ENCODE data around the gene GOT1.

Gene GOT1

DNA sequence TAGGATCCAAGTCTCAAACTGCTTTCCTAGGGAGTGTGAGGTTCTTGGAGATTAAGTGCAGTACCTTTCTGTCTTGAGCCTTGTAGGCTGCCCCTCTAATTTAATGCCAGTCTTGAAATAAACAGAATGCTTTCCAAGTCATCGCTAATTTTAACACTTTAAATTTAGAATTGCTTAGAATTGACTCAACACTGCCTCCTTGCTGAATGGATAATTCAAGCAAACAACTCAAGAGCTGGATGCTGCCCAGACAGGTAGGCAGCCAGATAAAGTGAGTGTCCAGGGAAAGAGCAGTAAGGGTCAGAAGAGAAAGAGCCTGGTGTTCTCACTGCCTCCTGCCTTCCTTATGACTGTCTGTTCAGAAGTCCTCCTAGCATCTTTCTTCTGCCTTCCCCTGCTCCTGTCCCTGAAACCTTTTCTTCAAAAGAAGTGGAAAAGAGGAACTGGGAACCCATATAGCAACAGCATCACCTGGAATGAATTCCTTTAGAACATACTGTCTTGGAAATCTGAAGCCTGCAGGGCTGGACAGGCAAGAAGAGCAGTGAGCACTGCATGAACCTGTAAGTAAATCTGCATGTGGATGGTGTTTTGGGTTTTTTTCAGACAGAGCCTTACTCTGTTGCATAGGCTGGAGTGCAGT is 3.1 kb upstream of the GOT1 start:
- no peak for DNase-seq (ENCODE audit: low read depth in 2 of 2)

DNA sequence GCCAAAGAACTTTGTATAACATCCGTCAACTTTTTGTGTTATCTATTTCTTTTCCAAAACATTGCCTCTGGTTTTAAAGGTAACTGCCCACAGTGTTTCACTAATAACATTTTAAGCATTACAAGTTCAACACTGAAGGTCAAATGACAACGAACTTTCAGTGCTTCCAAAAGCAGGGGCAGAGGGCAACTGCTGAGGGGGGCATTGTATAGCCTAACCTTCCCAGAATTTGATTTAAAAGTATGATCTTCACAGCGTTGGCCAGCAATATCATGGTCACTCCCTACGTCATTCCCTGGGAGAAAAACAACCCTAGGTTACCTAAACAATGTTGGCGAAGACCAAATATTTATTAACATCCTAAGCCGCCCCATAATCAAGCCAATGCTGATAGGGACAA is 2.5 kb upstream of the GOT1 start:
- no peak for DNase-seq (ENCODE audit: low read depth in 2 of 2)

DNA sequence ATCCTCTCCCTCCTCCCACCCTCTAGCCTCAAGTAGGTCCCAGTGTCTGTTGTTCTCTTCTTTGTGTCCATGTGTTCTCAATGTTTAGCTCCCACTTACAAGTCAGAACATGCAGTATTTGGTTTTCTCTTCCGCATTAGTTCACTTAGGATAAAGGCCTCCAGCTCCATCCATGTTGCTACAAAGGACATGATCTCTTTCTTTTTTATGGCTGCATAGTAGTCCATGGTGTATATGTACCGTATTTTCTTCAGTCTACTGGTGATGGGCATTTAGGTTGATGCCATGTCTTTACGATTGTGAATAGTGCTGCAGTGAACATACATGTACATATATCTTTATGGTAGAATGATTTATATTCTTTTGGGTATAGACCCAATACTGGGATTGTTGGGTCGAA is 1.6 kb upstream of the GOT1 start:
- no peak for DNase-seq (ENCODE audit: low read depth in 2 of 2)

DNA sequence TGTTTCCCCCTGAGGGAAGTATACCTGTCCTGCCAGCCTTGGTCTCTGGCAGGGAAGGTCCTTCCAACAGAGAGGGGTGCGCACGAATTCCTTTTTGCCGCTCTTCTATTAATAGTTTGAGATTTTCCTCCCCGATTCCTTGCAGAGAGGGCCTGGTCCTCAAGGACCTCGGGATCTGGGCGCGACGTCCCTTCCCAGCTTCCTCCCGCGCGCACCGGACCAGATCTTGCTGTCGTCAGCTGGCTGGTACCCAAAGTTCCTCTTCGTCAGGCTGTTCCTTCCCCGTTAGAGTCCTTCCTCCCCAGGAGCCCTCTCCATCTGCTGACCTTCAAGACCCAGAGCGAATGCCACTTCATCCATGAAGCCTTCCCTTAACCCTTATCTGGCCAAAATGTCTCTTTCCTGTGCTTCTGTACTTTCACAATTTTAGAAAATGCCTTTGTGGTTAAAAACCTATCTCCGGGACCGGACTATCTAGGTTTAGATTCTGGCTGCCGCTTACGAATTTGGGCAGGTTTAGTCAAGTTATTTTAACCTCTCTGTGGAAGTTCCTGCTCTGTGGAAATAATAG is 851 bp upstream of the GOT1 start:
- DNase-seq (ENCODE audit: low read depth in 2 of 2): no peak

DNA sequence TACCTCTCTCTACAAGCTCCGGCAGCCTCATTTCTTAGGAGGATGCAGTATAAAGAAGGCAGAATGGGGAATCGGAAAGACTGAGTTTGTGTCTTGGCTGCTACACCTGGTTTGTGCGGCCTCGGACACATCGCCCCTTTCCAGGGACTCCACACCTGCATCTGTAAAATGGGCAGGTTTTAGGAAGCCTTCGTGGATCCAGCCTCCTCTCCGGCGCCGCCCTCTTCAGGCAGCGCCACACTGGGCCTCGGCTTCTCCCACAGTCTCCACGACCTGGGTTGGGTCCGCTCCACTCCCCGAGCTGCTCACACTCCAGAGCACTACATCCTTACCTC is 341 bp downstream of the GOT1 start:
- DNase-seq (ENCODE audit: low read depth in 2 of 2): no peak

DNA sequence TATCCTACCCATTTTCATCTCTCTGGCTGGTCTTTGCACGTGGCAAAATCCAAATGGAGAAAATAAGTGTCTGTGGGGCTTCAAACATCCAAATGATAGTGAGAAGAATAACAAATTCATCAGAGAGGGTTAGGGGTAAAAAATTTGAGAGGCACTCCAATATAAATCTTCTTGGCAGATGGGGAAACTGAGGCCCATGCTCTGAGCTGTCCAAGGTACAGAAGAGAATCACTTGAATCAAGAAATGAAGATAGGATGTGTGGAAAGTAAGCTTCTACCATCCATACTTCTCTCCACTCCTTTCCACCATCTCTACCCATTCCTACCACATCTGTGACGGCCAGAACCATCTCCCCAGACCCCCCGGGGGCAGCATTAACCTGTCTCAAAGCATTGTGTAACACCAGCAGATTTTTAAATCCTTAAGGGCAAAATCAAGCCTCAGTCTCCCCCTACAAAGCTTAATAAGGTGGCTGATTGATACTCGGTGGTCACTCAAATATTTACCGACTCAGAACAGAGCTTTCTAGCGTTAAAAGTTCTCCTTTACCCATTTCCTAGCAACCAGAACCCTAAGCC is 818 bp downstream of the GOT1 start:
- no peak for DNase-seq (ENCODE audit: low read depth in 2 of 2)

DNA sequence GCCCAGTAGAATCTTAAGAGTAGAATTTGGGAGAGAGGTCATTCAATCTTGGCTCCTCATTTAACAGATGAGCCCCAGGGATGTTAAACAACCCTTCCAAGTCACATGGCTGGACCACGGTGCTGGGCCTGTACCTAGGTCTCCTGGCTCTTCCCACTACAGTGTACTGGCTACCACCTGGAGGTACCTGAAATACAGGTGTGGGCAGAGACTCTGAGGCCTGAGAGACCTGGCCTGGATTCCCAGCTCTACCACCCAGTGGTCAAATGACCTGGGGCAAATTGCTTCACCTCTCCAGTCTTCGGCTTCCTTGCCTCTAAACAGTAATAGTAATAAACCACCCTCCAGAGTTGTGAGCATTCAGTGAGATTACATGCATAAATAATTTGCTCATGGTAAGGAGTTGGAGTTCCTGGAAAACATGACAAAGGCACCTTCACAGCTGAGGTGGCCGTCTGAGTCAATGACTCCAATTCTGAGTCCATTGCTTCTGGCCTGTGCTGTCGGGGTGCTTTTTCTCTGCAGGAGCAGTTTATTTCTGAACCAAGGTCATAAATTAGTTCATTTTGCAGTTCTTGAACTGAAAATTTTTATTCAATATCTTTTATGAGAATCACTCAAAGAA is 2.7 kb downstream of the GOT1 start:
- DNase-seq (ENCODE audit: low read depth in 2 of 2): no peak

DNA sequence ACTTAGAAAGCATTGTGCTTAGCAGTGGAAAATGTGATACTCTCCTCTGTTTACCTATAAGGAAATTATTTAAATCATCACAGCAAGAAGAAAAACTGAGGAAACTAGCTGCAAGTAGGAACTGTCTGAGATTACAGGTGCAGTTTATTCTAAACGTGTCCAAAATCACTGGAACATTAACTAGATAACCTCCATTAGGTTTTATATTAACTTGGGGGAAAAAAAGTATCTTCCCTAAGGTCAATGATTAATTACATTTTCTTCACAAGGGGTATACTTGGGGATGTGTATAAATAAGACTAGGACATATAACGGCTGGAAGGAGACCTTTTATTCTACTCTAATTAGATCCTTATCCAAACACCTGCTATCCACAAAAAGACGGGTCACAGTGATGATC is 3.7 kb downstream of the GOT1 start:
- DNase-seq (ENCODE audit: low read depth in 2 of 2): no peak

DNA sequence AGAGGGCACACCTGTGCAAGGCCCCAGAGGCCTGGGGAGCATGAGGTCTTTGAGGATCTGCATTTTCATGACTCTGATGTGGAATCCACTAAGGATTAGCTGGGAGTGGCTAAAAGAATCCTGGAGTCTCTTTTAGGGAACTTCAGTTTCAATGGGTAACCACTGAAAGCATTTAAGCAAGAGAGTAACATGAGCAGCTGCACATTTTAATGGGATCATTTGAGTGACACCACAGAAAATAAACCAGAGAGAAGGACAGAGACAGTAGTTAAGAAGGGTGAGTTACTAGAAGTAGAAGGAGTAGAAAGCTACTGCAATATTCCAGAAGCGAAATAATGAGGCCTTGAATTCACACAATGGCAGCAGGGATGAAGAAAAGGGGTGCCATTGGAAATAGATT is 5.2 kb downstream of the GOT1 start:
- no peak for DNase-seq (ENCODE audit: low read depth in 2 of 2)

DNA sequence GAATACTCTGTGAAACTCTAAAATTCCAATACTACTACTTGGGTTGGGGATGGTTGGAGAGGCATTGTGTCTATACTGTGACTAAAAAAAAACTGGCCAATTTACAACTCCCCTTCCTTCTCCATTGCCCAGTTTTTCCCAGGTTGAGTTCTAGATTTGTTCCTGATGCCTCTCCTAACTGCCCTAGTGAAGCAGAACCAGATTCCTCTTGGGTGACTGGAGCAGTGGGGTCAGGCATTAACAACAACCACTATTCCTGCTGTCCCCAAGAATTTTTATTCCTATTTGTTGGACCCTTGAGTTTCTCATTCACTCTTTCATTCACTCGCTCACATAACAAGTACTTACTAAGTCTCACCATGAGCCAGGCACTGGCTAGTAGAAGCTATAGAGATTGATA is 5.8 kb downstream of the GOT1 start:
- no peak for DNase-seq (ENCODE audit: low read depth in 2 of 2)

DNA sequence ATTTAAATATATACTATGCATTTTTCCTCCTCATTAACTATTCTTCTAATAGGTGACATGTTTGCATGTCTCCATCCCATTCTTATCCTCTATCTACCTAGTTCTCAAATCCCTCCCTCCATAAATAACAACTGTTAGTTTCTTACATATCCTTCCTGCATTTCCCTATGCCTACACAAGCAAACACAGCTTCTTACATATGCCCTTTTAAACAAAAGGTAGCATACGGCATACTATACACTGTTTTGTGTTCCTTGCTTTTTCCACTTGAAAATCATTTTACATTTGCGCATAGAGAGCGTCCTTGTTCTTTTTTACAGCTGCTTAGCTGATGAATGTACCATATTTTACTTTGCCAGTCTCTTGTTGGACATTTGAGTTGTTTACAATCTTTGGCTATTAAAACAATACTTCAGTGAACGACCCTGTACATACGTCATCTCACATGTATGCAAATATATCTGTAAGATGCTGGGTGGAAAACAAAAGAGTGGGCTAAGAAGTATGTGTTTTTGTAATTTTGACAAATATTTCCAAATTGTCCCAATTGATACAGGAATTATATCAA is 7.8 kb downstream of the GOT1 start:
- no peak for DNase-seq (ENCODE audit: low read depth in 2 of 2)

DNA sequence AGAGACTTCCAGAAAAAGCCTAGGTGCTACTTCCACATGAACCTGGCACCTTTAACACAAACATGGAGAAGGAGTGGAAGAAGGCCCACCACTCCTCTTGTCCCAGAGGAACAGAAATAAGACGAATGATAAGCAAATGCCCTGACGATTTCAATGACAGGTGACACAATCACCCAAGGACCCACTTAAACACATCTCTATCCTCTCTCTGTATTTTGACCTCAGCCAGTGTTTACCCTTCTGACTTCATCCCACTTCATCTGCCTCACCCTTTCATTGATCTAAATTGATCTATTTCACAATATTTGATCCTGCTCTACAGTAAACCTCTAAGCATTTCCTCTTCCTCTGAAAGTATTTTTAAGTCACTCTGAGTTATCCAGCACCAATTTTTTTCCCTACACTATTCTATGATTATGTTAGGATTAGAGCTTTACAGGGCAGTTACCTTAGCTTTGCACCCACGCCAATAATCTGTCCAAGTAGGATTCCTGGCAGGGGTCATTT is 9.1 kb downstream of the GOT1 start:
- no peak for DNase-seq (ENCODE audit: low read depth in 2 of 2)

DNA sequence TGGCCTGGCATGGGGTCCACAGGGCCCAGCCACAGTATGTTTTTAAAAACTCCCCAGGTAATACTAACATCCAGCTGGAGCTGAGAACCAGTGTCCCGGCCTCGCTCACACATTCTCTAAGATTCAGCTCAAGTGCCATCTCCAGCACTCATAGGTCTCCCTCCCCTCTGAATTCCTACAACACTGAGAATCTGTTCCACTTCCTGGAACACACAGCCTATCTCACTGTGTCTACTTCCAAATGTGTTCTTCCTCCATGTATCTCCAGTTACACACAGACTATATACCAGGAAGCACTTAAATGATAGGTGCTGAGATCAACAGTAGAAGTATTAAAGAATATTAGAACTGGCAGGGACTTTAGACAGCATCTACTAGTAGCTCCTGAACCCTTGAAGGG is 10.7 kb downstream of the GOT1 start:
- no peak for DNase-seq (ENCODE audit: low read depth in 2 of 2)

DNA sequence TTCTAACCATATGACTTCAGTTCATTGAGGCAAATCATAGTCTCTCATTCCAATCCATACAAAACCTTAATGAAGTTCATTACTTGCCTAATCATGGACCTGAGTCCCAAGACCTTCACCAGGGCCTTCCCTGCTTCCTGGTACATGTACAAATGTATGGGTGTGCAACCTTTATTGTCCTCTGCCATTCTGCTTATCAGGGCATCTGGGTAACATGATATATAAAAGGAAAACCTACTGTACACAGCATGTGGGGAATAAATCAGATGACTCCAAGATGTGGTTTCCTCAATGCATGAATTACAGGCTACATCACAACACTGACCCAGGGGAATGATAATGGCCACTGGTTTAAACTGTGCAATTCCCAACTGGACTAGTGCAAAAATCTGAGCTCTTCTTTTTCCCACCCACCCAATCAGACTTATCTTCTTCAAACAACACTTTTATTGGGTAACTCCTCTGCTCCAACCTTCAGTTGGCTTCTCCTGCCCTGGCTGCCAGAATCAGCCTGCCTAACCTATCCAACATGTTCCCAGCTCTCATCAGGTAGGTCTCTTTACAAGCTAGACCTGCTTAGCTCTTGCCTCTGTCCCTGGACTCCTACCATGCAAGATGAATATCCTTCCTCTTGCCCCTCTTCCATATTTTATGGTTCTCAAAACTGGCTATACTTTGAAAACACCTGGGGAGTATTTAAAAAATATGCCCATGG is 11.4 kb downstream of the GOT1 start:
- DNase-seq (ENCODE audit: low read depth in 2 of 2): no peak

DNA sequence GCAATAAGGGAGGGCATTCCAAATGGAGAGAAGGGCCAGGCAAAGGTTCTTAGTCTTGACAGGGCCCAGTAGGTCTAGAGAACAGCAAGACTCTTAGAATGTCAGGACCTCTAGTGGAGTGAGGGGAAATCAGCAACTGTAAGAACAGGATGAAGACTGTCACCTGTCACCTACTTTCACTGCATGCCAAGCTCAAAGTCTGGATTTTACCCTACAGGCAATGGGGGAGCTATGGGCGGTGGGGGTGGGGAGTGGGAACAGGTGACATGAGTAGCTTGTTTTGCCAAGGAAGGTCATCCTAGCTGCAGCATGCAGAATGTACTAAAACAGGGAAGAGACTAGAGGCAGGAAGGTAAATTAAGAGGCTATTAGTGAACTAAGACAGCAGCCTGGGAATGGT is 18.3 kb downstream of the GOT1 start:
- DNase-seq (ENCODE audit: low read depth in 2 of 2): no peak

DNA sequence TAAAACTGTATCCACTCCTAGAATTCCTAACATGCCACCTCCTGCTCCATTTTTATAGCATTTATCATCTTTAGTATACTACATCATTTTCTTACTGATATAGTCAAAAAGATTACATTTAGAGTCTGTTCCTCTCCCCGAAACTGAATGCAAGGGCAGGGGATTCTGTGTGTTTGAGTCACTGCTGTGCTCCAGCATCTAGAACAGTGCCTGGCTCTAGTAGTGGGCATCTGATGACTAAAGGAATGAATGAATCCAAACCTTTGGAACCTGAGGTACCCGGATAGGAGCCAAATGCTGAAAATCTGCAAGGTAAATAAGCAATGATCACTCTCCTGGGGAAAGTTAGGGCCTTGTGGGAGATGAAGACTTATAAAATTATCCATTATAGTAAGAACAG is 18.9 kb downstream of the GOT1 start:
- DNase-seq (ENCODE audit: low read depth in 2 of 2): no peak

DNA sequence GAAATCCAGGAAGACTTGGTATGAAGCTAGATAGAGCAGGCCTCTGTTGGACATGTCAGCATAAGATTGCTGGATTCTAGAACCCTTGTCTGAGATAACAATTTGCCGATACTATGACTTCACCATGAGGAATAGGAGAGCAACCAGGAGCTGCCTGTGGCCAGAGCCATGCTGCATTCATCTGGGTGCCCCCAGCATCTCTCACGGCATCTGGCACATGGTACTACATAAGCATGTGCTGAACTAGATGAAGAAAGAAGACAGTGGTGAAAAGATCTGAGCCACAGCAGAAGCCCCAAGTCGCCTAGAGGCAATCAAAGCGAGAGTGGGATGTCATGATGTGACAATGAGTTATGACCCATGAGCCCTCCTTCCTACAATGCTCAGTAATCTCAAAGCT is 19.5 kb downstream of the GOT1 start:
- no peak for DNase-seq (ENCODE audit: low read depth in 2 of 2)

DNA sequence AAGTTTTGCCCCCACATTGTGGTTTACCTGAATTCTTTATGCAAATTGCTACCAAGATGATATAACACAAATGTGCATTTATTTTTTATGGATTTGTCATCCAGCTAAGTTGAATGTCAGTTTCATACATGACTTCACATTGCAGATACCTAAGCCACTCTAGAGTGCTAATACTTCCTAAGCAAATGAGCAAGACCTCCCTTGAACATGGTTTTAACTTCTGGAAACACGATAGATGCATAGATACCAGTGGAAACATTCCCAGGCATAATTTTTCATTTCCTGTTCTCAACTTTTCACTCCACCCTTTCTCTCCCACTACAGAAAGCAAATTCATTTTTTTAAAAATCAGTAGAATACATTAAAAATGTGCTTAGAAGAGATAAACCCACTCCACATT is 20.3 kb downstream of the GOT1 start:
- DNase-seq (ENCODE audit: low read depth in 2 of 2): no peak

DNA sequence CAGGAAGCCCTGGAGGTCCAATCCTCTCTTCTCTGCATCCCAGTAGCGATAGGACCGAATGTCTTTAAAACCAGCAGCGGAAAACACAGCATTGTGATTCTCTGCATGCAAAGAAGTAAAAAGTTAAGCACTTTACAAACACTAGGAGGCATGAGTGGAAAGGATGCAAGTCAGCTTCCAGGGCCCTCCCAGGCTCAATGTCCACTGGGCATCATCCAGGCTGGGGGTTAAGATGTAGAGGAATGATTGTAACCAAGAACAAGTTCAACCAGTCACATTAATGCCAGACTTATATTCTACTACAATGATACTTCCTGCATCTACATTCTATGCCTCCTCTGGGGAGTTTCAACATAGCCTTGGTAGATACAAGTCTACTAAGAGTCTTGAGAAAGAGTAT is 24.3 kb downstream of the GOT1 start:
- no peak for DNase-seq (ENCODE audit: low read depth in 2 of 2)

DNA sequence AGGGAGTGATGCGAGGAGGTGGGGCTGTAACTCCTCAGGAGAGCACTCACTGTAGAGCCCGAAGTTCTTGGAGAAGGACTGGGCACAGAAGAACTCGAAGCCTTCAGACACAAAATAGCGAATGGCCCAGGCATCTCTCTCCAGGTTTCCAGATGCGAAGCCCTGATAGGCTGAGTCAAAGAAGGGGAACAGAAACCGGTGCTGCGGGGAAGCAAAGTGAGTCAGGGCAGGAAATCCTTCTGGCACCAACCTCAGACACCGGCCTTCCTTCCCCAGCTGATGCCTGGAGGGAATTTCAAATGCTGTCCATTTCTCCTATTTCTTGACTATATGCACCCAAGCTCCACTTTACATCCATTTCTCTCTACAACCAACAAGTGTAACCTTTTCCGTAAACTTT is 26.8 kb downstream of the GOT1 start:
- DNase-seq (ENCODE audit: low read depth in 2 of 2): no peak

DNA sequence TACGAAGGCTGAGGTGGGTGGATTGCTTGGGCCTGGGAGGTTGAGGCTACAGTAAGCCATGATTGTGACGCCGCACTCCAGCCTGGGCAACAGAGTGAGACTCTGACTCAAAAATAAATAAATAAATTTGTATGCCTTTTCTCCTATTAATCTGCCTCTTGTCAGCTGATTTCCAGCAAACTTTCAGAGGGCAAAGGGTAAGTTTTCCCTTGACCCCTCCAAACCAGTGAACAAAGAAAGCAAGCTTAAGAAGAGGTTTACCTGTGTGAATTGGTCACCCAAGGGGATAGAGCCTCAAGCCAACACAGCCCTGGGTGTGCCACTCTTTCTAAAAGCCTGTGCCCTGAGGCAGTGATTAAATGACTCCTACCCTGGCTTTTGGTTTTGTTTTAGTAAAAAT is 30.8 kb downstream of the GOT1 start:
- DNase-seq (ENCODE audit: low read depth in 2 of 2): no peak

DNA sequence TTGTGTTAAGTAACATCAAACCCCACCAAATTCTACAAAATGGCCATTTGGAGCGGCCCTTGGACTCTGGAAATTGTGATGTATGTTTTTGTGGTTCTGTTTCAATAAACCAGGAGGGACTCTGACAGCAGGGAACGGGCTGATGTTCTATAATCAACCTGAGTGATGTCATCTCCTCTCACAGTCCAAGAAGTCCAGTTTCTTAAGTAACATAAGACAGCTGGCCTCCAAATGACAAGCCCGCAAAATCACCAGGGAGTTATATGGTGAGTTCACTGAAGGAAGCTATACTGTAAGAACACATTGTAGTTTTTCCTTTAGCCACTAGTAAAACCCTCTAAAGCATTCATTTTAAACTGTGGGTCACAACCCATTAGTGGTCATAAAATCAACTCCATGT is 34.0 kb downstream of the GOT1 start:
- no peak for DNase-seq (ENCODE audit: low read depth in 2 of 2)
